ENCODE results near the gene MIA3. TPM values are rescaled to one million over a fixed set of nuclear protein-coding genes. Genes with fewer than 3 reads are reported as not detected.
A peak's percentile ranks its signal among the peaks of the same experiment; 100 is the strongest.

MIA3 gene
- total and polyA plus RNA-seq, 5 donors, result 25.6 to 59.8 (median 57.1) TPM

- H3K27ac ChIP-seq (ENCODE audit: low read length), result no peak overlapping the region
- H3K27me3 ChIP-seq (ENCODE audit: control insufficient read depth, insufficient read depth), result no peaks in the 10 kb centered on the region
- no peak for DNase-seq
- ATAC-seq, result no peak
- intact Hi-C loops (cut with DNase I), result no loop called here
- no peaks in the 10 kb centered on the region for H3K9me3 ChIP-seq (ENCODE audit: control insufficient read depth, low read length)
- H3K4me1 ChIP-seq (ENCODE audit: control insufficient read depth, insufficient read depth, low read length), result no peaks in the 10 kb centered on the region
- H3K4me3 ChIP-seq (ENCODE audit: low read length), result no peak overlapping the region
These were observed 5.6 kb downstream of the MIA3 start for GRCh38 chr1:222623458-222623857.

GRCh38 chr1:222624214-222624613, 6.3 kb downstream of the MIA3 start:
- DNase-seq (no peak), ATAC-seq (no peak)
- Histone ChIP-seq H3K27ac (ENCODE audit: low read length) (no peak overlapping the region), H3K27me3 (ENCODE audit: control insufficient read depth, insufficient read depth) (no peaks in the 10 kb centered on the region), H3K4me3 (ENCODE audit: low read length) (no peak overlapping the region), H3K9me3 (ENCODE audit: control insufficient read depth, low read length) (no peaks in the 10 kb centered on the region), H3K4me1 (ENCODE audit: control insufficient read depth, insufficient read depth, low read length) (no peaks in the 10 kb centered on the region)
- intact Hi-C loops (cut with DNase I), result no loop called here
- WGBS, result 79% methylated on average over 7 of the region's 7 CpGs

- Histone ChIP-seq H3K27ac (ENCODE audit: low read length) (no peak overlapping the region), H3K4me1 (ENCODE audit: control insufficient read depth, insufficient read depth, low read length) (no peaks in the 10 kb centered on the region), H3K27me3 (ENCODE audit: control insufficient read depth, insufficient read depth) (no peaks in the 10 kb centered on the region), H3K4me3 (ENCODE audit: low read length) (no peak overlapping the region), H3K9me3 (ENCODE audit: control insufficient read depth, low read length) (no peaks in the 10 kb centered on the region)
- WGBS, result 45% methylated on average over 6 of the region's 6 CpGs
- intact Hi-C loops (cut with DNase I), result no loop called here
- ATAC-seq (peak; percentile 90 to 91), DNase-seq (peak in 2 of 3 donors; percentile 46 to 59)
These were observed 9.3 kb downstream of the MIA3 start for GRCh38 chr1:222627232-222627631.

GRCh38 chr1:222629921-222630535, 12.1 kb downstream of the MIA3 start:
- Histone ChIP-seq H3K27me3 (ENCODE audit: control insufficient read depth, insufficient read depth) (no peaks in the 10 kb centered on the region), H3K27ac (ENCODE audit: low read length) (no peak overlapping the region), H3K4me3 (ENCODE audit: low read length) (no peak overlapping the region), H3K9me3 (ENCODE audit: control insufficient read depth, low read length) (no peaks in the 10 kb centered on the region), H3K4me1 (ENCODE audit: control insufficient read depth, insufficient read depth, low read length) (no peaks in the 10 kb centered on the region)
- WGBS, result 74% methylated on average over 7 of the region's 7 CpGs
- intact Hi-C loops (cut with DNase I), result loop anchor here in 2 of 4 donors (5.0 kb wide), 1 partner anchor 163 kb away; no protein-coding TSS in a partner anchor
- DNase-seq (no peak), ATAC-seq (peak in 1 of 2 donors; percentile 19)

- Histone ChIP-seq H3K27ac (ENCODE audit: low read length) (no peak overlapping the region), H3K4me3 (ENCODE audit: low read length) (no peak overlapping the region), H3K27me3 (ENCODE audit: control insufficient read depth, insufficient read depth) (no peaks in the 10 kb centered on the region), H3K9me3 (ENCODE audit: control insufficient read depth, low read length) (no peaks in the 10 kb centered on the region), H3K4me1 (ENCODE audit: control insufficient read depth, insufficient read depth, low read length) (no peaks in the 10 kb centered on the region)
- 91% methylated on average over 3 of the region's 3 CpGs for WGBS
- no peak for ATAC-seq
- no peak for DNase-seq
- intact Hi-C loops (cut with DNase I), result loop anchor here in 2 of 4 donors (5.0 kb wide), 1 partner anchor 164 kb away; no protein-coding TSS in a partner anchor
These were observed 13.8 kb downstream of the MIA3 start for GRCh38 chr1:222631611-222632208.

- 65% methylated on average over 2 of the region's 2 CpGs for WGBS
- no peaks in the 10 kb centered on the region for H3K4me1 ChIP-seq (ENCODE audit: control insufficient read depth, insufficient read depth, low read length)
- H3K27me3 ChIP-seq (ENCODE audit: control insufficient read depth, insufficient read depth), result no peaks in the 10 kb centered on the region
- intact Hi-C loops (cut with DNase I), result loop anchor here in 2 of 4 donors (5.0 kb wide), 1 partner anchor 165 kb away; no protein-coding TSS in a partner anchor
- no peak overlapping the region for H3K27ac ChIP-seq (ENCODE audit: low read length)
- ATAC-seq (no peak), DNase-seq (no peak)
- H3K9me3 ChIP-seq (ENCODE audit: control insufficient read depth, low read length), result no peaks in the 10 kb centered on the region
- H3K4me3 ChIP-seq (ENCODE audit: low read length), result no peak overlapping the region
These were observed 14.9 kb downstream of the MIA3 start for GRCh38 chr1:222632749-222633148.

GRCh38 chr1:222634180-222635013, 16.5 kb downstream of the MIA3 start:
- H3K4me3 ChIP-seq (ENCODE audit: low read length), result no peak overlapping the region
- H3K27ac ChIP-seq (ENCODE audit: low read length), result no peak overlapping the region
- DNase-seq, result peak in 1 of 3 donors; percentile 32
- H3K27me3 ChIP-seq (ENCODE audit: control insufficient read depth, insufficient read depth), result no peaks in the 10 kb centered on the region
- intact Hi-C loops (cut with DNase I), result loop anchor here (2.0 to 5.0 kb wide), 2 partner anchors 167 to 170 kb away; no protein-coding TSS in a partner anchor
- H3K4me1 ChIP-seq (ENCODE audit: control insufficient read depth, insufficient read depth, low read length), result no peaks in the 10 kb centered on the region
- WGBS, result 46% methylated on average over 7 of the region's 7 CpGs
- H3K9me3 ChIP-seq (ENCODE audit: control insufficient read depth, low read length), result no peaks in the 10 kb centered on the region
- ATAC-seq, result peak; percentile 68 to 78

GRCh38 chr1:222641269-222641948, 23.5 kb downstream of the MIA3 start:
- no peaks in the 10 kb centered on the region for H3K4me1 ChIP-seq (ENCODE audit: control insufficient read depth, insufficient read depth, low read length)
- 66% methylated on average over 5 of the region's 5 CpGs for WGBS

GRCh38 chr1:222642468-222642867, 24.6 kb downstream of the MIA3 start:
- Histone ChIP-seq H3K4me3 (ENCODE audit: low read length) (no peak overlapping the region), H3K27ac (ENCODE audit: low read length) (no peak overlapping the region), H3K9me3 (ENCODE audit: control insufficient read depth, low read length) (no peaks in the 10 kb centered on the region), H3K4me1 (ENCODE audit: control insufficient read depth, insufficient read depth, low read length) (no peaks in the 10 kb centered on the region), H3K27me3 (ENCODE audit: control insufficient read depth, insufficient read depth) (no peaks in the 10 kb centered on the region)
- WGBS, result 78% methylated on average over 1 of the region's 1 CpG
- no peak for DNase-seq
- intact Hi-C loops (cut with DNase I), result loop anchor here in 1 of 4 donors (10.0 kb wide), 1 partner anchor 72 kb away; the partner anchor contains the start of genes AIDA and BROX
- ATAC-seq, result no peak

More at GRCh38 chr1:222641269-222641948, 23.5 kb downstream of the MIA3 start:
- H3K9me3 ChIP-seq (ENCODE audit: control insufficient read depth, low read length), result no peaks in the 10 kb centered on the region
- intact Hi-C loops (cut with DNase I), result loop anchor here in 1 of 4 donors (10.0 kb wide), 1 partner anchor 73 kb away; the partner anchor contains the start of genes AIDA and BROX
- no peak for ATAC-seq
- H3K27ac ChIP-seq (ENCODE audit: low read length), result no peak overlapping the region
- no peaks in the 10 kb centered on the region for H3K27me3 ChIP-seq (ENCODE audit: control insufficient read depth, insufficient read depth)
- DNase-seq, result no peak
- no peak overlapping the region for H3K4me3 ChIP-seq (ENCODE audit: low read length)

GRCh38 chr1:222643606-222643937, 25.7 kb downstream of the MIA3 start:
- WGBS, result 6% methylated on average over 10 of the region's 10 CpGs
- Histone ChIP-seq H3K9me3 (ENCODE audit: control insufficient read depth, low read length) (no peaks in the 10 kb centered on the region), H3K27me3 (ENCODE audit: control insufficient read depth, insufficient read depth) (no peaks in the 10 kb centered on the region), H3K4me1 (ENCODE audit: control insufficient read depth, insufficient read depth, low read length) (no peaks in the 10 kb centered on the region), H3K4me3 (ENCODE audit: low read length) (peak overlapping the region; percentile 85), H3K27ac (ENCODE audit: low read length) (peak overlapping the region; percentile 99)
- intact Hi-C loops (cut with DNase I), result loop anchor here in 1 of 4 donors (10.0 kb wide), 1 partner anchor 71 kb away; the partner anchor contains the start of genes AIDA and BROX
- DNase-seq (peak in 2 of 3 donors; percentile 39 to 51), ATAC-seq (peak in 1 of 2 donors; percentile 61)

All from right cardiac atrium (tissue), 5 donors.